Muscle of leg (tissue), 11 donors: ENCODE data around the gene ADCY4. TPM values are rescaled to one million over a fixed set of nuclear protein-coding genes. Genes with fewer than 3 reads are reported as not detected.

Source experiments
- DNase-seq: peaks from one replicate; pipeline ENCODE4 v3.0.0; 2013
- H3K27ac ChIP-seq: one replicate; pipeline ENCODE4 v1.5.1; 2013; ENCODE audit warnings: mild to moderate bottlenecking, low read length, control low read depth
- H3K27me3 ChIP-seq: one replicate; pipeline ENCODE4 v1.6.1; 2013; ENCODE audit warnings: low read length; ENCODE audit not compliant: control insufficient read depth, insufficient read depth
- H3K36me3 ChIP-seq: one replicate; pipeline ENCODE4 v1.6.1; 2013; ENCODE audit warnings: low read length; ENCODE audit not compliant: control insufficient read depth, insufficient read depth
- H3K4me1 ChIP-seq: one replicate; pipeline ENCODE4 v1.6.1; 2013; ENCODE audit warnings: low read length; ENCODE audit not compliant: control insufficient read depth, insufficient read depth
- H3K4me3 ChIP-seq: one replicate; pipeline ENCODE4 v1.5.1; 2013; ENCODE audit warnings: low read length, control low read depth
- H3K9me3 ChIP-seq: replicated peaks from 2 replicates; pipeline ENCODE4 v1.6.1; 2013; ENCODE audit warnings: low read depth, low read length; ENCODE audit not compliant: control insufficient read depth
- WGBS: methylation state at CpG from one replicate; pipeline ENCODE4 v1.1.5; 2013; ENCODE audit warnings: missing lambda C conversion rate; ENCODE audit not compliant: insufficient coverage; 5-methylcytosine and 5-hydroxymethylcytosine counted together
- polyA plus RNA-seq, 8 donors: library from polyadenylated mRNA; unstranded; fragments of 120-200 nt; gene quantifications; one replicate each; pipeline versions ENCODE4 v1.2.1 to v1.2.3, GENCODE V29; 2013; ENCODE audit warnings: inconsistent platforms in 1 of 8, low replicate concordance in 1 of 8; ENCODE audit not compliant: insufficient read length in 8 of 8, insufficient read depth in 1 of 8
- total RNA-seq: library from RNA; stranded (reverse); fragments of 120-200 nt; gene quantifications from one replicate; pipeline ENCODE4 v1.2.4, GENCODE V29; 2013

Gene ADCY4
- total and polyA plus RNA-seq, 9 donors = 7.0 to 18.7 (median 13.7) TPM

DNA sequence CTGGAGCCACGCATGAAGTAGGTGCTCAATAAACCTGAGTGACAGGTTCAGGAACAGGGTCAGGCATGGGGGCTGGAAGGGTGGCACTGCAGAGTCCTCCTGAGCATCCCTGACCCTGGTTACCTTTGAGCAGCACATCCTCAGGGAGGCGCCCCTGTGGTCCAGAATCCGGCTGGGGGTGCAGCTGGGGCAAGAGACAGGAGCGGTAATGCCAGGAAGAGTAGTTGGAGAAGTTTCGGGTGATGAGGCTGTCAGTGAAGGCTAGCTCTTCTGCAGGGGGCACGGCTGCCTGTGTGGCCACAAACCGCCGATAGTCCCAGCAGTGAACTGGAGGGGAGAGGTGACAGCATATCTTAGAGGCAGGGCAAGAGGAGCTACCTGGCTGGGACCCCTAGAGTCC lies 65.5 kb downstream of the ADCY4 start:
- 97% methylated on average over 6 of the region's 8 CpGs for WGBS
- DNase-seq = no peak
- no peak overlapping the region for H3K27ac ChIP-seq
- no peak overlapping the region for H3K4me3 ChIP-seq
- no peaks in the 10 kb centered on the region for H3K9me3 ChIP-seq
- H3K4me1 ChIP-seq = peaks cover 9% of the 10 kb centered on the region
- H3K27me3 ChIP-seq = no peaks in the 10 kb centered on the region
- H3K36me3 ChIP-seq = peaks cover 33% of the 10 kb centered on the region

Other genes with a start within 250 kb of the ADCY4 start
Only the 30 nearest of the 33 such genes appear.
- gene NRL, start 220.1 kb downstream of the ADCY4 start, total RNA-seq = 1.6 TPM
- 1 to 10 TPM in 7 of 8 donors, under 1 TPM in 1; 0.96 to 2.2 (median 1.8) TPM for gene NRL, start 220.1 kb downstream of the ADCY4 start, polyA plus RNA-seq
- 170 TPM for gene FITM1, start 204.4 kb downstream of the ADCY4 start, total RNA-seq
- gene FITM1, start 204.4 kb downstream of the ADCY4 start, polyA plus RNA-seq = 100 to 1,000 TPM in 7 of 8 donors, 10 to 100 TPM in 1; 80.7 to 168 (median 124) TPM
- 110 TPM for gene PSME1, start 198.9 kb downstream of the ADCY4 start, total RNA-seq
- gene PSME1, start 198.9 kb downstream of the ADCY4 start, polyA plus RNA-seq = 100 to 1,000 TPM; 103 to 130 (median 116) TPM
- gene EMC9, start 193.5 kb downstream of the ADCY4 start, total RNA-seq = 29.9 TPM
- gene EMC9, start 193.5 kb downstream of the ADCY4 start, polyA plus RNA-seq = 10 to 100 TPM; 22.4 to 40.0 (median 29.4) TPM
- 100 TPM for gene PSME2, start 188.5 kb downstream of the ADCY4 start, total RNA-seq
- 10 to 100 TPM; 82.8 to 97.6 (median 93.2) TPM for gene PSME2, start 188.5 kb downstream of the ADCY4 start, polyA plus RNA-seq
- gene RNF31, start 187.6 kb downstream of the ADCY4 start, total RNA-seq = 36.4 TPM
- 10 to 100 TPM; 27.3 to 37.0 (median 35.8) TPM for gene RNF31, start 187.6 kb downstream of the ADCY4 start, polyA plus RNA-seq
- gene IRF9, start 173.8 kb downstream of the ADCY4 start, total RNA-seq = 24.9 TPM
- gene IRF9, start 173.8 kb downstream of the ADCY4 start, polyA plus RNA-seq = 10 to 100 TPM; 24.0 to 36.3 (median 27.3) TPM
- gene REC8, start 163.0 kb downstream of the ADCY4 start, total RNA-seq = 2.1 TPM
- 10 to 100 TPM in 5 of 8 donors, 1 to 10 TPM in 3; 6.7 to 18.1 (median 10.9) TPM for gene REC8, start 163.0 kb downstream of the ADCY4 start, polyA plus RNA-seq
- 19.9 TPM for gene IPO4, start 146.3 kb downstream of the ADCY4 start, total RNA-seq
- gene IPO4, start 146.3 kb downstream of the ADCY4 start, polyA plus RNA-seq = 10 to 100 TPM; 25.0 to 37.5 (median 29.8) TPM
- 29.6 TPM for gene TM9SF1, start 139.6 kb downstream of the ADCY4 start, total RNA-seq
- gene TM9SF1, start 139.6 kb downstream of the ADCY4 start, polyA plus RNA-seq = 10 to 100 TPM; 14.7 to 22.2 (median 20.1) TPM
- gene TSSK4, start 129.4 kb downstream of the ADCY4 start, total RNA-seq = not detected
- 1 to 10 TPM; 1.6 to 5.5 (median 3.8) TPM for gene TSSK4, start 129.4 kb downstream of the ADCY4 start, polyA plus RNA-seq
- gene CHMP4A, start 121.6 kb downstream of the ADCY4 start, total RNA-seq = 29.8 TPM
- 10 to 100 TPM; 31.2 to 45.1 (median 41.8) TPM for gene CHMP4A, start 121.6 kb downstream of the ADCY4 start, polyA plus RNA-seq
- gene MDP1, start 119.0 kb downstream of the ADCY4 start, total RNA-seq = 24.9 TPM
- gene MDP1, start 119.0 kb downstream of the ADCY4 start, polyA plus RNA-seq = 10 to 100 TPM in 1 of 8 donors, 1 to 10 TPM in 7; 7.4 to 11.6 (median 8.5) TPM
- gene NEDD8, start 102.7 kb downstream of the ADCY4 start, total RNA-seq = 245 TPM
- 100 to 1,000 TPM; 180 to 243 (median 216) TPM for gene NEDD8, start 102.7 kb downstream of the ADCY4 start, polyA plus RNA-seq
- gene GMPR2, start 102.1 kb downstream of the ADCY4 start, total RNA-seq = 44.6 TPM
- 10 to 100 TPM; 41.9 to 59.7 (median 48.9) TPM for gene GMPR2, start 102.1 kb downstream of the ADCY4 start, polyA plus RNA-seq
- 35.5 TPM for gene TINF2, start 92.4 kb downstream of the ADCY4 start, total RNA-seq
- gene TINF2, start 92.4 kb downstream of the ADCY4 start, polyA plus RNA-seq = 10 to 100 TPM; 37.9 to 44.3 (median 40.9) TPM
- gene TGM1, start 71.9 kb downstream of the ADCY4 start, total RNA-seq = 0.71 TPM
- 1 to 10 TPM in 6 of 8 donors, under 1 TPM in 2; 0.84 to 3.0 (median 1.2) TPM for gene TGM1, start 71.9 kb downstream of the ADCY4 start, polyA plus RNA-seq
- 8.5 TPM for gene RABGGTA, start 63.5 kb downstream of the ADCY4 start, total RNA-seq
- 10 to 100 TPM; 12.4 to 21.5 (median 14.5) TPM for gene RABGGTA, start 63.5 kb downstream of the ADCY4 start, polyA plus RNA-seq
- 6.9 TPM for gene DHRS1, start 35.3 kb downstream of the ADCY4 start, total RNA-seq
- gene DHRS1, start 35.3 kb downstream of the ADCY4 start, polyA plus RNA-seq = 10 to 100 TPM; 14.5 to 24.5 (median 17.7) TPM
- 15.7 TPM for gene NOP9, start 35.2 kb downstream of the ADCY4 start, total RNA-seq
- gene NOP9, start 35.2 kb downstream of the ADCY4 start, polyA plus RNA-seq = 10 to 100 TPM; 18.1 to 23.9 (median 20.3) TPM
- 13.4 TPM for gene CIDEB, start 27.1 kb downstream of the ADCY4 start, total RNA-seq
- gene CIDEB, start 27.1 kb downstream of the ADCY4 start, polyA plus RNA-seq = 10 to 100 TPM in 7 of 8 donors, 1 to 10 TPM in 1; 8.9 to 21.1 (median 15.3) TPM
- gene LTB4R2, start 24.9 kb downstream of the ADCY4 start, total RNA-seq = 1.9 TPM
- gene LTB4R2, start 24.9 kb downstream of the ADCY4 start, polyA plus RNA-seq = 1 to 10 TPM; 1.1 to 4.4 (median 2.8) TPM
- gene LTB4R, start 23.6 kb downstream of the ADCY4 start, total RNA-seq = 2.5 TPM
- gene LTB4R, start 23.6 kb downstream of the ADCY4 start, polyA plus RNA-seq = 1 to 10 TPM; 2.1 to 5.9 (median 3.5) TPM
- gene RIPK3, start 4.9 kb upstream of the ADCY4 start, total RNA-seq = 2.0 TPM
- gene RIPK3, start 4.9 kb upstream of the ADCY4 start, polyA plus RNA-seq = 1 to 10 TPM; 1.1 to 3.6 (median 1.3) TPM
- gene NFATC4, start 33.1 kb upstream of the ADCY4 start, total RNA-seq = 54.5 TPM
- gene NFATC4, start 33.1 kb upstream of the ADCY4 start, polyA plus RNA-seq = 10 to 100 TPM; 35.2 to 71.1 (median 50.8) TPM
- 16.5 TPM for gene NYNRIN, start 63.9 kb upstream of the ADCY4 start, total RNA-seq
- gene NYNRIN, start 63.9 kb upstream of the ADCY4 start, polyA plus RNA-seq = 10 to 100 TPM; 18.5 to 45.3 (median 30.3) TPM
- 1.2 TPM for gene CBLN3, start 94.6 kb upstream of the ADCY4 start, total RNA-seq
- gene CBLN3, start 94.6 kb upstream of the ADCY4 start, polyA plus RNA-seq = 1 to 10 TPM; 1.4 to 2.4 (median 1.7) TPM
- 35.6 TPM for gene KHNYN, start 94.9 kb upstream of the ADCY4 start, total RNA-seq
- 10 to 100 TPM; 28.3 to 40.8 (median 35.4) TPM for gene KHNYN, start 94.9 kb upstream of the ADCY4 start, polyA plus RNA-seq
- gene SDR39U1, start 107.7 kb upstream of the ADCY4 start, total RNA-seq = 18.8 TPM
- 10 to 100 TPM; 40.6 to 65.3 (median 53.8) TPM for gene SDR39U1, start 107.7 kb upstream of the ADCY4 start, polyA plus RNA-seq
- 0.13 TPM for gene CMA1, start 173.2 kb upstream of the ADCY4 start, total RNA-seq
- gene CMA1, start 173.2 kb upstream of the ADCY4 start, polyA plus RNA-seq = under 1 TPM in 1 of 8 donors, not detected in 7; 0.11 TPM